NCI-H69 (cell line): Measurements from ENCODE around the gene DEFB131B.
"Not testable (repeated sequence)": the region's sequence is repeated elsewhere in the genome, so short reads cannot be mapped to it uniquely, and the experiment has no call there.

Experiments used
- DNase-seq: peaks from one replicate; lab custom pipeline; 2025; lab: John Stamatoyannopoulos, UW

The DEFB131B gene

GRCh38 chr11:71911321-71911985 lies 33.2 kb downstream of the DEFB131B start:
- DNase-seq = not testable (repeated sequence)

GRCh38 chr11:71911986-71912340 lies 33.7 kb downstream of the DEFB131B start:
- DNase-seq = not testable (repeated sequence)

DNA sequence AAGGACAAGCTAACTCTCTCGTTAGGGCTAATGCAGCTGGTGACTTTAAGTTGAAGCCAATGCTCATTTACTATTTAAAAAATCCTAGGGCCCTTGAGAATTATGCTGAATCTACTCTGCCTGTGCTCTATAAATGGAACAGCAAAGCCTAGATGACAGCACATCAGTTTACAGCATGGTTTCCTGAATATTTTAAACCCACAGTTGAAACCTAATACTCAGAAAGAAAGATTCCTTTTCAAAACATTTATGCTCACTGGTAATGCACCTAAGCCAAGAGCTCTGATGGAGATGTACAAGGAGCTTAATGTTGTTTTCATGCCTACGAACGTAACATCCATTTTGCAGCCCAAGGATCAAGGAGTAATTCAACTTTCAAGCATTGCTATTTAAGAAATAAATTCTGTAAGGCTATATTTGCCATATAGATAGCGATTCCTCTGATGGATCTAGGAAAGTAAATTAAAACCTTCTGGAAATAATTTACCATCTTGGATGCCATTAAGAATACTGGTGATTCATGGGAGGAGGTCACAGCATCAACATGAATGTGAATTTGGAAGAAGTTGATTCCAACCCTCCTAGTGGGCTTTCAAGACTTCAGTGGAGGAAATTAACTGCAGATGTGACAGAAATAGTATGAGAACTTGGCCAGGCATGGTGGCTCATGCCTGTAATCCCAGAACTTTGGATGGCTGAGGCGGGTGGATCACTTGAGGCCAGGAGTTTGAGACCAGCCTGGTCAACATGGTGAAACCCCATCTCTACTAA lies 35.7 kb downstream of the DEFB131B start:
- DNase-seq = no peak

DNA sequence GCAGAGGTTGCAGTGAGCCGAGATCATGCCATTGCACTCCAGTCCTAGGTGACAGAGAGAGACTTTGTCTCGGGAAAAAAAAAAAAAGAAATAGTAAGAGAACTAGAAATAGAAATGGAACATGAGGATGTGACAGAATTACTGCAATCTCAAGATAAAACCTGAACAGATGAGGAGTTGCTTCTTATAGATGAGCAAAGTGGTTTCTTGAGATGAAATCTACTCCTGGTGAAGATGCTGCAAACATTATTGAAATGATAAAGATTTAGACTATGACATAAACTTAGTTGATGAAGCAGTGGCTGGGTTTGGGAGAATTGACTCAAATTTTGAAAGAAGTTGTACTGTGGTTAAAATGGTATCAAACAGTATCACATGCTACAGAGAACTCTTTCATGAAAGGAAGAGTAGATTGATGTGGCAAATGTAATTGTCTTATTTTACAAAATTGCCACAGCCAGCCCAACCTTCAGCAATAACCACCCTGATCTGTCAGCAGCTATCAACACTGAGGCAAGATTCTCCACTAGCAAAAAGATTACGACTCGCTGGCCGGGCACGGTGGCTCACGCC lies 36.5 kb downstream of the DEFB131B start:
- no peak for DNase-seq

GRCh38 chr11:71917646-71918140 lies 39.4 kb downstream of the DEFB131B start:
- DNase-seq = no peak

DNA sequence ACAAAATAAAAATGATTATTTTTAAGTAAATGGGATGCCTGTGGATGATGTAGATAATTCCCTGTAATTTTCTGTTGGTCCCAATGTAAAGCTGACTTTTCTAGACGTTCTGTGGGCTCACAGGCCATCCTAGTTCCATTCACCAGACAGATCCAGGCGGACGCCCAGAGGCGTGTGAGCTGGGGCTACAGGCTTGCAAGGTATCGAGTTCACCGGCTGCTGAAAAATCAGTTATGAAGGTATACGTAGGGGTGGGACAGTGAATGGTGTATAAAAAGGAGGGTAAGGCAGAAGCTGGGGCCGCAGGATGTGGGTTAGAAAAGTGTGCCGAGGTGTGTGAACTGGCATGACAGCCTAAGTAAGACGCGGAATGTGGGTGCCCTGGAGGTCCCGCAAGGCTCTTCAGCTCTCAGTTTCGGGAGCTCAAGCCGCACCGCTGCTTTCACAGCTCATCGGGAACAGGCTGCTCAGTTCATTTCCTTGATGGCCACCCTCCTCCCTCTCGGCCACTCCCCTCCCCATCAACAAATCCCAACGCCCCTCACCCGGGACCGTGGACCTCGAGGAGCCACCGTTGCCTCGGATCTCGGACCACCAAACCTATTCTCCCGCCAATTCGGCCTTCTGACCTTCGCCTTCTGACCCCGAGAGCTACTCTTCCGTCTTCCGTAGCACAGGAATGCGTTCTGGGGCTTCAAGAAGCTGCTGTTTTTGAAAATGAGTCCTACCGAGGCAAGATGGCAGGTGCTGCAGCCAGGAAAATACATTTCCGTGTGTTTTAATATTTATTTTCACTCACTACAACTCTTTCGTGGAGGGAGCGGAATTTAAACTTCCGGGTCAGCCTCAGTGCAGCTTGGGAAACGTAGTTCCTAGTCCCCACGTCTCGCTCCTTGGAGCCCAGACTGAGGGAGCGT lies 49.8 kb downstream of the DEFB131B start, which contains the start of gene XNDC1N:
Gene XNDC1N, minus strand, starts transcription at position 775 of the 917 bp plus-strand sequence. CDS start 5,241 bp downstream, outside the sequence.
- peak; percentile 96 for DNase-seq

DNA sequence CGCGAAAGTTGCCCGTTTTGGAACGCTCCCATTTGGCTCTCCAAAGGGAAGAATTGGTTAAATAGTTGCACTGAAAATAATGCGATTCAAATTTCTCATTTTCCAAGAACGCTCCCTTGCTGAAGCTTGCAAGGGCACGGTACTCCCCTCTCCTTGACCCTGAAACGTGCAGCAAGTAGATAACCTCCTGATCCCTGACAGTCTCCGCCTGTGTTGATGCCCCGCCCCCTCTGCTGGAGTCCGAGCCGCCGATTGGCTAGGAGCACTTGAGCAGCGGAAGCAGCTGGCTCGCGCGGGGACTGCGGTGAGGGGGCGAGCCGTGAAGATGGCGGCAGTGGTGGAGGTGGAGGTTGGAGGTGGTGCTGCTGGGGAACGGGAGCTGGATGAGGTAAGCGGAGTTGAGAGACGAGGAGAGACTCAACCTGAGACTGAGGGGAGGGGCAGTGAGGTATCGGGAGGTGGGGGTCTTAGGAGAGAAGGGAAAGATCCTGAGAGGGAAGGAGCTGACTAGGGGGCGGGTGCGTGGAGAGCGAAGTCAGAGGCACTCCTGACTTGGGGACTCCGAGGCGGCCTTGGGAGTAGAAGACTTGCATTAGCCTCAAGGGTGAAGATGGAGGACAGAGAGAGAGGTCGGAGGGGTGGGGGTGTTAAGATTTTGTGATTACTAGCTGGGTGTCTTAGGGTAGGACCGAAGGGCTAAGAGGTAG lies 50.6 kb downstream of the DEFB131B start, which contains the start of gene RNF121:
Gene RNF121, plus strand, starts transcription at position 310 of the 707 bp plus-strand sequence. Its CDS starts 16 bp downstream, at position 326.
- DNase-seq = peak; percentile 98

DNA sequence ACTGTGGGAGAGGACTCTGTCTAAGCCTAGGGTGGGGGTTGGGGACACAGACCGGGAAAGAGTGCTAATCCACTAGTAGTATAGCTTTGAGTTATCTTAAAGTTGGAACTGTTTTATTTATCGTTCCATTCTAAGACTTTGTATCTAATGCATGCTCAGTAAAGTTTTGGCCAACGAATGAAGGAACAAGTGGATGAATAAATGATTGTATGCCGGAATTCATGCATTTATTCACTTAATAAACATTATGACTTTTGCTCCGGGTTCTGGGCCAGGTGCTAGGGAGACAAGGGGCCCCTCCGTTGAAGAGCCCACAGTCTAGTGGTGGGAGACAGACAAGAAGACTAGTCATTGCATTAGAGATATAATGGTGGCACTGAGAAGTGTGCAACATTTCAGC lies 51.2 kb downstream of the DEFB131B start:
- DNase-seq = no peak

DNA sequence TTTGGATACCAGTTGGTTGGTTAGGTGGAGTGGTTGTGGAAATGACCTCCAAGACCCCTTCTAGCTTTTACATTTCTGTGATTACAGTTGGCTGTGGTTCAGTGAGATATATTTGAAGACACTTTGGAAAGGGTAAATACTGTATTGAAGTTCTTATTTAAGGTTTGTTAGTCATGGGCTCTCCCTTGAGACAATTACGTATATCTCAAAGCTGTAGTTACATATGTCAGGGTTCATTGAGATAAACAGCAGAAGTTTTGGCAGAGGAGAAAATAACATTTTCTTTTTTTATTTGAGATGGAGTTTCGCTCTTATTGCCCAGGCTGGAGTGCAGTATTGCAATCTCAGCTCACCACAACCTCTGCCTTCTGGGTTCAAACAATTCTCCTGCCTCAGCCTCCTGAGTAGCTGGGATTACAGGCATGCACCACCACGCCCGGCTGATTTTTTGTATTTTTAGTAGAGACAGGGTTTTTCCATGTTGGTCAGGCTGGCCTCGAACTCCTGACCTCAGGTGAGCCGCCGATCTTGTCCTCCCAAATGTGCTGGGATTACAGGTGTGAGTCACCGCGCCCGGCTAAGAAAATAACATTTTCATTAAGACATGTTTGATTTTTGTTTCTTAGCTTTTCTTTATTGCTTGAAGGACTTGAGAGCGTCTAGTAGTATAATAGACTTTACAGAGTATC lies 52.4 kb downstream of the DEFB131B start:
- DNase-seq = no peak

DNA sequence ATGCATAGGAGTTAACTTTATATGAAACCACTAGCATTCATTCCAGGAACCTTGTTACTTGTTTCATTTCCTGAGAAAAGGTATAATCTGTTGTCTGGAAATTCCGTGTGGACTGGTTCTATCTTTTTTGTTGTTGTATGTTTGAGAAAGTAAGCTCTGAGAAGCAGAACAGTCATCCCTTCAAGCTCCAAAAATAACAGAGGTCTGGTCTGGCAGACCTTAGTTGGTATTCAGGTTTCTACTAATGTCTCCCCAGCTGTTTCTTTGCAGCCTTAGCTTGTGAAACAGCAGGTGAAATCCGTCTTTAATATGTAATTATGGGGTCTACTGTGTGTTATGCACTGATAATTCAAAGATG lies 53.0 kb downstream of the DEFB131B start:
- no peak for DNase-seq

GRCh38 chr11:71933141-71933933 lies 55.1 kb downstream of the DEFB131B start:
- no peak for DNase-seq
